Coronary artery (tissue), 2 donors: ENCODE measurements around the gene NR4A3.
"Not testable (repeated sequence)": the region's sequence is repeated elsewhere in the genome, so short reads cannot be mapped to it uniquely, and the experiment has no call there.

Source experiments
- DNase-seq: peaks from one replicate; pipeline ENCODE4 v3.0.0-alpha.2; 2017; ENCODE audit warnings: low spot score
- H3K27ac ChIP-seq, 2 donors: fragments of 200-600 bp; sonication (generic); one replicate each; pipeline ENCODE4 v1.5.1; 2016 to 2019
- H3K4me3 ChIP-seq: fragments of 200-600 bp; sonication (generic); 2 replicates; pipeline ENCODE4 v1.5.1; 2016; ENCODE audit warnings: mild to moderate bottlenecking, moderate library complexity
- TF ChIP-seq, protein P1 (sequence below): fragments of 200-600 bp; sonication (generic); IDR thresholded peaks from one replicate; pipeline ENCODE4 v1.5.1; 2019; ENCODE audit warnings: antibody characterized with exemption

NR4A3 gene

DNA sequence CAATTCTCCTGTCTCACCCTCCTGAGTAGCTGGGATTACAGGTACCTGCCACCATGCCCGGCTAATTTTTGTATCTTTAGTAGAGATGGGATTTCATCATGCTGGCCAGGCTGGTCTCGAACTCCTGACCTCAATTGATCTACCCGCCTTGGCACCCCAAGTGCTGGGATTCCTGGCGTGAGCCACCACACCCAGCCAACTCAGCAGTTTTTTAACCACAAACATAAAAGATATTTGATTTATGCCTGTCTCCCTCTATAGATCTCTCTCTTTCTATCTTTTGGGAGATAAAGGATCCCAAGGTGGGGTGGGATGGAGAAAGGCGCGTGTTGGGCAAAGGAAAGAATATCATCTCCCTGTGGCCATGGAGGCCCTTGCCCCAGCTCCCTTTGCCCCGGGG is 26.8 kb downstream of the NR4A3 start:
- H3K4me3 ChIP-seq = no peak overlapping the region
- DNase-seq = no peak
- H3K27ac ChIP-seq = no peak overlapping the region
- TF ChIP-seq, protein P1, sequence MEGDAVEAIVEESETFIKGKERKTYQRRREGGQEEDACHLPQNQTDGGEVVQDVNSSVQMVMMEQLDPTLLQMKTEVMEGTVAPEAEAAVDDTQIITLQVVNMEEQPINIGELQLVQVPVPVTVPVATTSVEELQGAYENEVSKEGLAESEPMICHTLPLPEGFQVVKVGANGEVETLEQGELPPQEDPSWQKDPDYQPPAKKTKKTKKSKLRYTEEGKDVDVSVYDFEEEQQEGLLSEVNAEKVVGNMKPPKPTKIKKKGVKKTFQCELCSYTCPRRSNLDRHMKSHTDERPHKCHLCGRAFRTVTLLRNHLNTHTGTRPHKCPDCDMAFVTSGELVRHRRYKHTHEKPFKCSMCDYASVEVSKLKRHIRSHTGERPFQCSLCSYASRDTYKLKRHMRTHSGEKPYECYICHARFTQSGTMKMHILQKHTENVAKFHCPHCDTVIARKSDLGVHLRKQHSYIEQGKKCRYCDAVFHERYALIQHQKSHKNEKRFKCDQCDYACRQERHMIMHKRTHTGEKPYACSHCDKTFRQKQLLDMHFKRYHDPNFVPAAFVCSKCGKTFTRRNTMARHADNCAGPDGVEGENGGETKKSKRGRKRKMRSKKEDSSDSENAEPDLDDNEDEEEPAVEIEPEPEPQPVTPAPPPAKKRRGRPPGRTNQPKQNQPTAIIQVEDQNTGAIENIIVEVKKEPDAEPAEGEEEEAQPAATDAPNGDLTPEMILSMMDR = no peak

DNA sequence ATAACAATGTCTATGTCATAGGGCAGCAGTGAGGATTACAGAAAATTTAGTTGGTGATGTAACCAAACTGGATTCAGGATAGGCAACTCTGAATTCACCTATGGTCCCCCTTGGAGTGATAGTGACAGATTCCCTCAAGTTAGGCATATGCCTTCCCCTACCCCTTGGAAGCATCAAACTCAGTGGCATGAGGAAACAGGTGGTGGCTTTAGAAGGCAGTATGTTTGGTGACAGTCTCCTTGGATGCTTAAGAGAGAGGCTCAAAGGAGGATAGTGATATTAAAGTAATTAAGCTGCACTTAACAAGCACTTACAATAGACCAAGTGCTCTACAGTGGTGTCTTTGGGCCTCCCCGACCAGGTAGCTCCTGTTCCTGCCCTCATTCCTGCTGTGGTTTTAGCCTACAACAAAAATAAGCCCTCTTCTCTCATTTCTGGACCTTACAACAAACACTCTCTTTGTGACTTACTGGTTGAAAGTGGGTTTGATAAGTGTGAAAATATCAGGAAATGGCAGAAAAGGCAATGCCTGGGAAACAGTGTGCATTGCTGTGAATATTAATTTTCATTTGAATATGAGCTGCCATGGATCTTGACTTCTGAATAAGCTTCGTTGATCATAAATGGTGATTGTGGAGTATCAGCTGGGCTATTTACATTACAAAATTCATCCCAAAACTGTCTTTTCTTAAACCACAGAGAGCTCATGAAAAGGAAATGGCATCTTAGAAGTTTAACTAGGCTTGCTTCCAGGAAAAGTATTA is 29.2 kb downstream of the NR4A3 start:
- TF ChIP-seq, protein P1 = no peak
- no peak overlapping the region for H3K4me3 ChIP-seq
- H3K27ac ChIP-seq = no peak overlapping the region
- no peak for DNase-seq

DNA sequence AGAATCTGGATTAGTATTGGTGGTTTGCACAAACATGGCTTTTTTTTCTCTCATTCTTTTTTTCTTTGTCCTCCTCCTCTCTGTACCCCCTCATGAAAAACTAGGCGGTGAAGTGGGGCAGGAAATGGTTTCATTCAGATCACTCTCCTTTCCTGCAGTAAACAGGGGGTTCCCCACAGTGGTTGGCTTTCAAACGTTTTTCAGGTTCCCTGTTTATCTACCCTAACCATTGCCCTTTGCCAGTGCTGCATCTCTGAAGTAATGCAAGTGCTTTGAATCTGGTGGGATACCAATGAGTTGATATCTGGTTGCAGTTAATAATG is 29.8 kb downstream of the NR4A3 start:
- H3K27ac ChIP-seq = no peak overlapping the region

DNA sequence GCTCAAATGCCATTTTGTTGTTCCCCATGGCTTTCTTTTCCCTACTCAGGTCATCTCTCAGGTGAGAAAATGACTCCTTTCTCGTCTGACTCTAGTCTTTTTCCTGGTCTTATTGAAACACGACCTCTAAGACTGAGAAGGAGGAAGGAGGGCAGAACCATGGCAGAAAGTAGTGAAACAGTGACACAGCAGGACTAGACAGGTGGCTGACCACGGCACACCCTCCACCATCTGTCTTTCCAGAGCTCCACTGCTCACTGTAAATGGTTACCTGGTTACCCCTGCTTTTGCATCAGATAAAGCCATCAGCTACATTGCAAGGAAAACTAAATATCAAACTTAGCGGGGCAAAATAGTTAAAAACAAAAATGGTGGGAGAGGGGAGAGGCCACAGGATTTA is 30.9 kb downstream of the NR4A3 start:
- TF ChIP-seq, protein P1 = no peak
- DNase-seq = no peak
- Histone ChIP-seq H3K4me3 (no peak overlapping the region), H3K27ac (no peak overlapping the region)

More for the DNA sequence above, 29.8 kb downstream of the NR4A3 start:
- TF ChIP-seq, protein P1 = no peak
- no peak for DNase-seq
- H3K4me3 ChIP-seq = no peak overlapping the region

DNA sequence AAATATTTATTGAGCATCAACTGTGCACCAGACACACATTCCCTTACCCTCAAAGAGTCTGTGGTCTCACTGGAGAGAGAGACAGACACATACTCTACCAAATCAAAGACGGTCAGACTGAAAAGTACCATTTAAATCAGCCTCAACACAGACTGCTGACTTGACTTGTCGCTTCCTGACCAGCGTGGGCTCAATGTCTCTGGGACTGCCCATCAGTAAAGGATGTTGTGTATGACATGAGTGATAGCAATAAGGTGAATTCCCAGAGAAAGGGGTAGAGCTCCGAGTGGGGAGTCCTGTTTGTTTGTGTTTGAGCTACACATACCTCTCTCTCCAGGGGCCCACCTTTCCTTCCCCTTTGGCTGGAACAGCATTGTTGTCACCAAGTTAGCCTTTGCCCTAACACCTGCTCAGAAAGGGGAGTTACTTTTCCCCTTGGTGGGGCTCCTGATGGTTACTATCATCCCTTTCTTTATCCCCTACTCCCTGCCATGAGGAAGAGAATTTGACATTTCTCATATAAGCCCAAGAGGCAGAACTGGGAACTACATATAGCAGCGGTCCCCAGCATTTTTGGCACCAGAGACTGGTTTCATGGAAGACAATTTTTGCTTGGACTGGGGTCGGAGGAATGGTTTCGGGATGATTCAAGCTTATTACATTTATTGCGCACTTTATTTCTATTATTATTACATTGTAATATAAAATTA is 33.9 kb downstream of the NR4A3 start:
- no peak for DNase-seq
- TF ChIP-seq, protein P1 = no peak

DNA sequence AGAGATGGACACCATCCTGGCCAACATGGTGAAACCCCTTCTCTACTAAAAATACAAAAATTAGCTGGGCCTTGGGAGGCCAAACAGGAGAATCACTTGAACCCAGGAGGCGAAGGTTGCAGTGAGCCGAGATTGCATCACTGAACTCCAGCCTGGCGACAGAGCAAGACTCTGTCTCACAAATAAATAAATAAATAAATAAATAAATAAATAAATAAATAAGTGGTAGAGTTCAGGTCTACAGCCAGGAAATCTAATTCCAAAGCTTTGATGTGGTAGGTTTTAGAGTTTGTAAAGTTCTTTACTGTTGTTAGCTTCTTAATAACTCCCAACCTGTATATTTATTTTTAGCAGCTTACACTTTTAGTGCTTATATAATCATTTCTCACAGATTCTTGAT is 35.9 kb downstream of the NR4A3 start:
- H3K27ac ChIP-seq, H3K4me3 ChIP-seq, DNase-seq: not testable (repeated sequence)

More for the DNA sequence above, 33.9 kb downstream of the NR4A3 start:
- Histone ChIP-seq H3K27ac (no peak overlapping the region), H3K4me3 (no peak overlapping the region)

DNA sequence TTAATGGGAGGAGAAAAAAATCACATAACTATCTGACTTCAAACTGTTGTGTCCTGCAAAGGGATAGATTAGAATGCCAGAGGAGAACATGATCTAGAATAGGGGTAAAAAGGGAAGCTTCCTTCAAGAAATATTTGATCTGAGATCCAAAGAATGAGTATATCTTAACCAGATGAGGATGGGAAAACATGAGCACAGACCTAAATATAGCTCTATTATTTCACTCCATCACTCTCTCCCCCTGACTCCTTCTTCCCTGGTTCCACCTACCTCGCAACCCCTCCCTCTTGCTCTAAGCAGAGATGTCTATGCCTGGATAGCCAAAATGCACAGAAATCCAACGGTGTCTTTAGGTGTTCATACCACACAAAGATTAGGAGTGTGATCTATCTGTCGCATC is 36.4 kb downstream of the NR4A3 start:
- no peak for DNase-seq
- Histone ChIP-seq H3K27ac (no peak overlapping the region), H3K4me3 (no peak overlapping the region)
- TF ChIP-seq, protein P1 = no peak
